T-helper 17 cell (primary cell): ENCODE measurements around the gene AGAP1. TPM values are rescaled to one million over a fixed set of nuclear protein-coding genes. Genes with fewer than 3 reads are reported as not detected.
"Not testable (repeated sequence)": the region's sequence is repeated elsewhere in the genome, so short reads cannot be mapped to it uniquely, and the experiment has no call there.

Experiments used
- ATAC-seq: fragments of 150-1000 bp; cut with Tn5 transposase; 2 replicates; pipeline ENCODE4 v1.10.0; 2021; ENCODE audit warnings: mild to moderate bottlenecking, moderate library complexity
- DNase-seq, 3 donors: peaks; one replicate each; pipeline versions ENCODE4 v3.0.0 to v3.0.0-alpha.2; 2020 to 2021
- H3K9me3 ChIP-seq: one replicate; pipeline ENCODE4 v1.7.0; 2013; ENCODE audit warnings: low read length, mild to moderate bottlenecking; ENCODE audit not compliant: control insufficient read depth, poor library complexity, severe bottlenecking
- H3K27ac Mint-ChIP-seq: one replicate; pipeline ENCODE4 v1.8.0; 2022; ENCODE audit warnings: mild to moderate bottlenecking, moderate library complexity, mixed read lengths
- H3K27me3 Mint-ChIP-seq: one replicate; pipeline ENCODE4 v1.8.0; 2022; ENCODE audit warnings: mixed read lengths
- H3K36me3 Mint-ChIP-seq: one replicate; pipeline ENCODE4 v1.8.0; 2022; ENCODE audit warnings: low read depth, mixed read lengths
- H3K4me1 Mint-ChIP-seq: one replicate; pipeline ENCODE4 v1.8.0; 2022; ENCODE audit warnings: mild to moderate bottlenecking, mixed read lengths
- H3K4me3 Mint-ChIP-seq: one replicate; pipeline ENCODE4 v1.8.0; 2022; ENCODE audit warnings: mild to moderate bottlenecking, moderate library complexity, mixed read lengths
- total RNA-seq, 4 donors: library from RNA in 2 of 4; stranded (reverse) in 2 of 4; gene quantifications; one replicate each; pipeline ENCODE4 v1.2.3 and lab custom pipeline; 2022 to 2026

The AGAP1 gene
- total RNA-seq, 2 donors from 2014 or later: 7.6 to 16.8 TPM

DNA sequence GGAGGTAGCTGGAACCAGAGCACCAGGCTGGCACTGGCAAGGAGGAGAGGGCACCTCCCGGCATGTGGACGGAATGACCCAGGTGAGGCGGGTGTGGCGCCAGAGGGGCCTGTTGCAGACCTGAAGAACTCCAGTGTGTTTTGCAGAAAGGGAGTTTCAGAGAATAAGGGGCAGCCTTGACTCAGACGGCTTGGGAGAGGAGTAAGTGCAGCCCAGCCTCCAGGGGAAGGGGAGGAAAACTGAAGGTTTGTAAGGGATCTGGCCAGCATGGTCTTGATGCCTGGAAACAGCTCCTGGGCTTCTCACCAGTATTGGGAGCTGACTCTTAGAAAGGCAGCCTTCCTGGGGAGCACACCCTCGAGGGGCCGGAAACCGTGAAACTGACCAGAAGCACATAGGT lies 101.1 kb downstream of the AGAP1 start:
- Mint-ChIP-seq H3K36me3 (no peaks in the 10 kb centered on the region), H3K4me1 (peaks cover 2% of the 10 kb centered on the region), H3K27me3 (peaks cover 13% of the 10 kb centered on the region), H3K27ac (no peak overlapping the region), H3K4me3 (no peak overlapping the region)
- DNase-seq: no peak
- ATAC-seq: no peak
- no peaks in the 10 kb centered on the region for H3K9me3 ChIP-seq

GRCh38 chr2:235595422-235596010 lies 101.7 kb downstream of the AGAP1 start:
- H3K27ac Mint-ChIP-seq: no peak overlapping the region
- H3K4me1 Mint-ChIP-seq: peaks cover 2% of the 10 kb centered on the region
- peak in 1 of 3 donors; percentile 32 for DNase-seq
- H3K4me3 Mint-ChIP-seq: no peak overlapping the region
- ATAC-seq: peak; percentile 40
- H3K9me3 ChIP-seq: no peaks in the 10 kb centered on the region
- no peaks in the 10 kb centered on the region for H3K36me3 Mint-ChIP-seq
- H3K27me3 Mint-ChIP-seq: peaks cover 13% of the 10 kb centered on the region

GRCh38 chr2:235596272-235596671 lies 102.4 kb downstream of the AGAP1 start:
- Mint-ChIP-seq H3K36me3 (no peaks in the 10 kb centered on the region), H3K4me1 (peaks cover 2% of the 10 kb centered on the region), H3K4me3 (no peak overlapping the region), H3K27ac (no peak overlapping the region), H3K27me3 (peaks cover 20% of the 10 kb centered on the region)
- no peaks in the 10 kb centered on the region for H3K9me3 ChIP-seq
- DNase-seq: no peak
- ATAC-seq: no peak

DNA sequence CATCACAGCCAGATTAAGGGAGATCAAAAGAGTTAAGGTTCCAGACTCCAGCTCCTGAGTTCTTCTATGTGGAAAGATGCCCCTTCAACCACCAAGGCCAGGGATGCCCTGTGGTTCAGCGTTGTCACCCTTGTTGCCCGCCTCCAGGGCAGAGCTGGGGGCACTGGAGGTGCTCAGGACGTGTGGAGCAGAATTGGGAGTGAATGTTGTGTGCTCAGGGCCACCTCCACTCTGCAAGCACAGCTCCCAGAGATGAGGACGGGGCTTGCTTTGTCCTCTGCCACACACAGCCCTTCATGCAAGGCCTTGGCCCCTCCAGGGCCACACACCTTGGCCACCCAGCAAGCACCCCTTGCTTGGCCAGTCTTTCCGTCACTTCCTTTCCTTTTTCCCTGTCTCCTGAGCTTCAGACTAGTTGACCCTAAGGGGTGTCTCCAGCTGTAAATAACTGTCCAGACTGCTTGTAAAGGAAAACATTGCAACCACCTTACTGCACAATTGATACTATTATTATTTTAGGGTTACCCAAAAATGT lies 103.3 kb downstream of the AGAP1 start:
- H3K9me3 ChIP-seq: no peaks in the 10 kb centered on the region
- H3K27ac Mint-ChIP-seq: no peak overlapping the region
- ATAC-seq (no peak), DNase-seq (no peak)
- H3K4me3 Mint-ChIP-seq: no peak overlapping the region
- no peaks in the 10 kb centered on the region for H3K36me3 Mint-ChIP-seq
- H3K4me1 Mint-ChIP-seq: peaks cover 2% of the 10 kb centered on the region
- peaks cover 15% of the 10 kb centered on the region for H3K27me3 Mint-ChIP-seq

GRCh38 chr2:235598026-235598425 lies 104.2 kb downstream of the AGAP1 start:
- peaks cover 7% of the 10 kb centered on the region for H3K27me3 Mint-ChIP-seq
- no peaks in the 10 kb centered on the region for H3K36me3 Mint-ChIP-seq
- DNase-seq (no peak), ATAC-seq (no peak)
- H3K4me1 Mint-ChIP-seq: peaks cover 2% of the 10 kb centered on the region
- H3K27ac Mint-ChIP-seq: no peak overlapping the region
- H3K9me3 ChIP-seq: no peaks in the 10 kb centered on the region
- no peak overlapping the region for H3K4me3 Mint-ChIP-seq

- DNase-seq (no peak), ATAC-seq (no peak)
- Mint-ChIP-seq H3K36me3 (no peaks in the 10 kb centered on the region), H3K27ac (no peak overlapping the region), H3K27me3 (peaks cover 6% of the 10 kb centered on the region), H3K4me3 (no peak overlapping the region), H3K4me1 (peaks cover 2% of the 10 kb centered on the region)
- no peaks in the 10 kb centered on the region for H3K9me3 ChIP-seq
These were observed 105.0 kb downstream of the AGAP1 start for GRCh38 chr2:235598532-235599531.

- no peak for ATAC-seq
- H3K9me3 ChIP-seq: no peaks in the 10 kb centered on the region
These were observed 105.9 kb downstream of the AGAP1 start for GRCh38 chr2:235599596-235600338.

GRCh38 chr2:235600406-235600805 lies 106.6 kb downstream of the AGAP1 start:
- H3K36me3 Mint-ChIP-seq: no peaks in the 10 kb centered on the region
- DNase-seq: no peak
- no peaks in the 10 kb centered on the region for H3K4me1 Mint-ChIP-seq
- H3K27ac Mint-ChIP-seq: no peak overlapping the region
- H3K9me3 ChIP-seq: no peaks in the 10 kb centered on the region
- ATAC-seq: no peak
- H3K27me3 Mint-ChIP-seq: peaks cover 10% of the 10 kb centered on the region
- H3K4me3 Mint-ChIP-seq: no peak overlapping the region

More at GRCh38 chr2:235599596-235600338, 105.9 kb downstream of the AGAP1 start:
- no peaks in the 10 kb centered on the region for H3K36me3 Mint-ChIP-seq
- peaks cover 2% of the 10 kb centered on the region for H3K4me1 Mint-ChIP-seq
- no peak for DNase-seq
- H3K4me3 Mint-ChIP-seq: no peak overlapping the region
- H3K27ac Mint-ChIP-seq: no peak overlapping the region
- peaks cover 6% of the 10 kb centered on the region for H3K27me3 Mint-ChIP-seq

DNA sequence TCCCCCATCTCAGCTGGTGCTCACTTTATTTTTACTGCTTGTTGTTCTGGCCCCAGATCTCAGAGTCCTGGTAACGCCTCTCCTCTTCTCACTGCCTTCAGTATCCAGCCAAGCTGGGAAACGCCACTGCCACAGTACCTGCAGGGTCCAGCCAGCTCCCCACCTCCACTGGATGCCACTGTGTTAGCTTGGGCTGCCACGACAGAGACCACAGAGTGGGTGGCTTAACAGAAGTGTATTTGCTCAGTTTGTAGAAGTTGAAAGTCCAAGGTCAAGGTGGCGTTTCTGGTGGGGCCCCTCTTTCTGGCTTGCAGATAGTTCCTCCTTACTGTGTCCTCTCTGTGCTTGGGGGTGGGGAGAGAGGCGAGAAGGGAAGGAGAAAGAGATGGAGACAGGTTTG lies 107.1 kb downstream of the AGAP1 start:
- Mint-ChIP-seq H3K4me3 (no peak overlapping the region), H3K27me3 (peaks cover 15% of the 10 kb centered on the region), H3K36me3 (no peaks in the 10 kb centered on the region), H3K27ac (no peak overlapping the region), H3K4me1 (no peaks in the 10 kb centered on the region)
- DNase-seq (no peak), ATAC-seq (no peak)
- no peaks in the 10 kb centered on the region for H3K9me3 ChIP-seq

- no peaks in the 10 kb centered on the region for H3K9me3 ChIP-seq
- no peak overlapping the region for H3K4me3 Mint-ChIP-seq
- no peaks in the 10 kb centered on the region for H3K36me3 Mint-ChIP-seq
- H3K27ac Mint-ChIP-seq: no peak overlapping the region
- DNase-seq (no peak), ATAC-seq (no peak)
- peaks cover 15% of the 10 kb centered on the region for H3K27me3 Mint-ChIP-seq
- no peaks in the 10 kb centered on the region for H3K4me1 Mint-ChIP-seq
These were observed 108.3 kb downstream of the AGAP1 start for GRCh38 chr2:235601960-235602704.

- peaks cover 17% of the 10 kb centered on the region for H3K27me3 Mint-ChIP-seq
- ATAC-seq, H3K4me1 Mint-ChIP-seq, H3K9me3 ChIP-seq, H3K27ac Mint-ChIP-seq, DNase-seq, H3K36me3 Mint-ChIP-seq, H3K4me3 Mint-ChIP-seq: not testable (repeated sequence)
These were observed 109.1 kb downstream of the AGAP1 start for GRCh38 chr2:235602971-235603370.

DNA sequence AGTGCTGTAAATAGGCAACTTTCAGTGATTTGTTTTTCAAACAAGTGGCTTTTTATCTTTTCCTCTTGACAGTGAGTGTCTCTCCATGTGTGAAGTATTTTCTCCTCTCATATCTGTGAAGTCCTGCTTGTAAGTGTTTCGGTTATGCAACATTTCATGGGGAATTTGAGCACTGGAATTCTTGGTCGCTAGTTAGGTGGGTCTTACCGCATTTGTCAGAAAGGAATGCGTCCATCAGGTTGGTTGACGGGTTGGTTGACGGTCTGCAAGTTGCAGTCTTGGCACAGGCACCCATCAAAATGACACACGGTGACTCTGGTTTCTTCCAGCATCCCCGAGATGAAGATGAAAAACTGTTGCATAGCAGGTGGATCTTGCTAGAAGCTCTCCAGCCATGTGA lies 109.8 kb downstream of the AGAP1 start:
- Mint-ChIP-seq H3K4me1 (no peaks in the 10 kb centered on the region), H3K27ac (no peak overlapping the region), H3K36me3 (no peaks in the 10 kb centered on the region), H3K27me3 (peaks cover 22% of the 10 kb centered on the region), H3K4me3 (no peak overlapping the region)
- no peak for ATAC-seq
- DNase-seq: no peak
- H3K9me3 ChIP-seq: no peaks in the 10 kb centered on the region
